GM23338 (cell line): Measurements from ENCODE around the gene ITPR2. TPM values are rescaled to one million over a fixed set of nuclear protein-coding genes. Genes with fewer than 3 reads are reported as not detected.

Experiments
- ATAC-seq: fragments of 200-7000 bp; cut with Tn5 transposase; 3 replicates; pipeline ENCODE4 v1.9.1; 2020
- DNase-seq: peaks from one replicate; pipeline ENCODE4 v3.0.0-alpha.2; 2015; ENCODE audit warnings: low spot score
- H2AFZ ChIP-seq: fragments of 200-600 bp; sonication (generic); 2 replicates; pipeline ENCODE4 v1.8.0; 2016; ENCODE audit warnings: antibody characterized with exemption, mild to moderate bottlenecking, moderate library complexity
- H3F3A ChIP-seq: fragments of 200-600 bp; sonication (generic); replicated peaks from 2 replicates; pipeline ENCODE4 v1.8.0; 2017; ENCODE audit warnings: antibody characterized with exemption, mixed run types, low read depth
- H3K27ac ChIP-seq: fragments of 200-600 bp; sonication (generic); 2 replicates; pipeline ENCODE4 v1.6.1; 2016; ENCODE audit warnings: low read depth
- H3K27me3 ChIP-seq: fragments of 200-600 bp; sonication (generic); 2 replicates; pipeline ENCODE4 v1.8.0; 2016; ENCODE audit warnings: mild to moderate bottlenecking, mixed run types, moderate library complexity; ENCODE audit not compliant: insufficient read depth
- H3K36me3 ChIP-seq: fragments of 200-600 bp; sonication (generic); 2 replicates; pipeline ENCODE4 v1.8.0; 2016; ENCODE audit warnings: mild to moderate bottlenecking; ENCODE audit not compliant: insufficient read depth
- H3K4me1 ChIP-seq: fragments of 200-600 bp; sonication (generic); 2 replicates; pipeline ENCODE4 v1.8.0; 2016; ENCODE audit warnings: mild to moderate bottlenecking, moderate library complexity; ENCODE audit not compliant: insufficient read depth
- H3K4me2 ChIP-seq: fragments of 200-600 bp; sonication (generic); 2 replicates; pipeline ENCODE4 v1.7.1; 2017; ENCODE audit warnings: mixed run types
- H3K4me3 ChIP-seq: fragments of 200-600 bp; sonication (generic); 2 replicates; pipeline ENCODE4 v1.6.1; 2016; ENCODE audit warnings: mixed run types
- H3K79me2 ChIP-seq: fragments of 200-600 bp; sonication (generic); replicated peaks from 2 replicates; pipeline ENCODE4 v1.8.0; 2017; ENCODE audit warnings: mild to moderate bottlenecking; ENCODE audit not compliant: insufficient read depth
- H3K9me2 ChIP-seq: fragments of 200-600 bp; sonication (generic); 2 replicates; pipeline ENCODE4 v1.8.0; 2017; ENCODE audit not compliant: insufficient read depth
- H4K20me1 ChIP-seq: fragments of 200-600 bp; sonication (generic); replicated peaks from 2 replicates; pipeline ENCODE4 v1.8.0; 2017; ENCODE audit warnings: mild to moderate bottlenecking; ENCODE audit not compliant: insufficient read depth
- H3K27ac Mint-ChIP-seq: 2 replicates; pipeline ENCODE4 v1.8.0; 2020; ENCODE audit warnings: inconsistent platforms, mild to moderate bottlenecking, moderate library complexity, mixed read lengths
- H3K27me3 Mint-ChIP-seq: 3 replicates; pipeline ENCODE4 v1.8.0; 2022; ENCODE audit warnings: low read depth, mild to moderate bottlenecking, moderate library complexity, mixed read lengths, inconsistent platforms; ENCODE audit not compliant: insufficient read depth, poor library complexity
- H3K36me3 Mint-ChIP-seq: 3 replicates; pipeline ENCODE4 v1.8.0; 2021; ENCODE audit warnings: low read depth, mild to moderate bottlenecking, inconsistent platforms, moderate library complexity, mixed read lengths
- H3K4me1 Mint-ChIP-seq: 3 replicates; pipeline ENCODE4 v1.8.0; 2020; ENCODE audit warnings: mild to moderate bottlenecking, inconsistent platforms, mixed read lengths
- H3K4me3 Mint-ChIP-seq: 3 replicates; pipeline ENCODE4 v1.8.0; 2021; ENCODE audit warnings: moderate library complexity, mild to moderate bottlenecking, inconsistent platforms, mixed read lengths
- H3K9me3 Mint-ChIP-seq: 3 replicates; pipeline ENCODE4 v1.8.0; 2020; ENCODE audit warnings: moderate library complexity, mild to moderate bottlenecking, inconsistent platforms, mixed read lengths
- CREB1 ChIP-seq: fragments of 250-450 bp; sonication (Bioruptor Pico); IDR thresholded peaks from 2 replicates; pipeline ENCODE4 v1.5.0; 2020; ENCODE audit warnings: low read depth, mild to moderate bottlenecking, moderate library complexity
- CTCF ChIP-seq, 2 experiments: fragments of 200-600 bp in 1 of 2; sonication (generic) in 1 of 2; conservative IDR thresholded peaks; 2 replicates each; pipeline versions ENCODE4 v1.5.1 to v1.6.1; 2016 to 2017; ENCODE audit warnings: antibody characterized with exemption in 2 of 2, low read depth in 2 of 2, mild to moderate bottlenecking in 2 of 2, moderate library complexity in 1 of 2
- EZH2 ChIP-seq: fragments of 200-600 bp; sonication (generic); IDR thresholded peaks from one replicate; pipeline ENCODE4 v1.8.0; 2017; ENCODE audit warnings: antibody characterized with exemption, mild to moderate bottlenecking, low read depth; ENCODE audit not compliant: unreplicated experiment
- EZH2phosphoT487 ChIP-seq: fragments of 200-600 bp; sonication (generic); IDR thresholded peaks from one replicate; pipeline ENCODE4 v1.8.1; 2018; ENCODE audit warnings: antibody characterized with exemption; ENCODE audit not compliant: unreplicated experiment
- JUNB ChIP-seq: IDR thresholded peaks from one replicate; pipeline ENCODE4 v1.6.1; 2016; ENCODE audit warnings: antibody characterized with exemption; ENCODE audit not compliant: unreplicated experiment
- POLR2AphosphoS5 ChIP-seq: IDR thresholded peaks from 2 replicates; pipeline ENCODE4 v1.6.1; 2016; ENCODE audit warnings: antibody characterized with exemption, low read depth
- REST ChIP-seq: IDR thresholded peaks from one replicate; pipeline ENCODE4 v1.6.1; 2018; ENCODE audit warnings: antibody characterized with exemption; ENCODE audit not compliant: unreplicated experiment
- STAT1 ChIP-seq: IDR thresholded peaks from one replicate; pipeline ENCODE4 v1.6.1; 2016; ENCODE audit warnings: antibody characterized with exemption; ENCODE audit not compliant: unreplicated experiment
- ZNF114 ChIP-seq: fragments of 250-450 bp; sonication (Bioruptor Pico); IDR thresholded peaks from 2 replicates; pipeline ENCODE4 v1.5.0; 2020; ENCODE audit warnings: mild to moderate bottlenecking, moderate library complexity
- ZNF331 ChIP-seq: fragments of 250-450 bp; sonication (Bioruptor Pico); IDR thresholded peaks from 2 replicates; pipeline ENCODE4 v1.5.0; 2020; ENCODE audit warnings: low read depth, mild to moderate bottlenecking, moderate library complexity
- polyA plus RNA-seq: library from polyadenylated mRNA; unstranded; fragments of >200 nt; fragmentation: Nextera tagmentation; extraction: Ambion mirVana; gene quantifications from 2 replicates; pipeline ENCODE4 v1.2.1, GENCODE V29; 2016
- total RNA-seq: library from RNA; depleted of rRNA; stranded (reverse); fragments of >200 nt; shearing (Covaris generic); gene quantifications from 2 replicates; pipeline ENCODE4 v1.2.3, GENCODE V29; 2014
- TF ChIP-seq, protein P1 (sequence below): fragments of 250-450 bp; sonication (Bioruptor Pico); IDR thresholded peaks from 2 replicates; pipeline ENCODE4 v1.5.0; 2020; ENCODE audit warnings: mild to moderate bottlenecking, moderate library complexity
- TF ChIP-seq, protein P2 (sequence below): IDR thresholded peaks from 2 replicates; pipeline ENCODE4 v1.6.1; 2016; ENCODE audit warnings: antibody characterized with exemption

Gene ITPR2
- total and polyA plus RNA-seq, 2 experiments from 2014 or later = 44.5 to 65.2 TPM

GRCh38 chr12:26331960-26332359 lies 501.0 kb downstream of the ITPR2 start (continued):
- TF ChIP-seq, protein P1, sequence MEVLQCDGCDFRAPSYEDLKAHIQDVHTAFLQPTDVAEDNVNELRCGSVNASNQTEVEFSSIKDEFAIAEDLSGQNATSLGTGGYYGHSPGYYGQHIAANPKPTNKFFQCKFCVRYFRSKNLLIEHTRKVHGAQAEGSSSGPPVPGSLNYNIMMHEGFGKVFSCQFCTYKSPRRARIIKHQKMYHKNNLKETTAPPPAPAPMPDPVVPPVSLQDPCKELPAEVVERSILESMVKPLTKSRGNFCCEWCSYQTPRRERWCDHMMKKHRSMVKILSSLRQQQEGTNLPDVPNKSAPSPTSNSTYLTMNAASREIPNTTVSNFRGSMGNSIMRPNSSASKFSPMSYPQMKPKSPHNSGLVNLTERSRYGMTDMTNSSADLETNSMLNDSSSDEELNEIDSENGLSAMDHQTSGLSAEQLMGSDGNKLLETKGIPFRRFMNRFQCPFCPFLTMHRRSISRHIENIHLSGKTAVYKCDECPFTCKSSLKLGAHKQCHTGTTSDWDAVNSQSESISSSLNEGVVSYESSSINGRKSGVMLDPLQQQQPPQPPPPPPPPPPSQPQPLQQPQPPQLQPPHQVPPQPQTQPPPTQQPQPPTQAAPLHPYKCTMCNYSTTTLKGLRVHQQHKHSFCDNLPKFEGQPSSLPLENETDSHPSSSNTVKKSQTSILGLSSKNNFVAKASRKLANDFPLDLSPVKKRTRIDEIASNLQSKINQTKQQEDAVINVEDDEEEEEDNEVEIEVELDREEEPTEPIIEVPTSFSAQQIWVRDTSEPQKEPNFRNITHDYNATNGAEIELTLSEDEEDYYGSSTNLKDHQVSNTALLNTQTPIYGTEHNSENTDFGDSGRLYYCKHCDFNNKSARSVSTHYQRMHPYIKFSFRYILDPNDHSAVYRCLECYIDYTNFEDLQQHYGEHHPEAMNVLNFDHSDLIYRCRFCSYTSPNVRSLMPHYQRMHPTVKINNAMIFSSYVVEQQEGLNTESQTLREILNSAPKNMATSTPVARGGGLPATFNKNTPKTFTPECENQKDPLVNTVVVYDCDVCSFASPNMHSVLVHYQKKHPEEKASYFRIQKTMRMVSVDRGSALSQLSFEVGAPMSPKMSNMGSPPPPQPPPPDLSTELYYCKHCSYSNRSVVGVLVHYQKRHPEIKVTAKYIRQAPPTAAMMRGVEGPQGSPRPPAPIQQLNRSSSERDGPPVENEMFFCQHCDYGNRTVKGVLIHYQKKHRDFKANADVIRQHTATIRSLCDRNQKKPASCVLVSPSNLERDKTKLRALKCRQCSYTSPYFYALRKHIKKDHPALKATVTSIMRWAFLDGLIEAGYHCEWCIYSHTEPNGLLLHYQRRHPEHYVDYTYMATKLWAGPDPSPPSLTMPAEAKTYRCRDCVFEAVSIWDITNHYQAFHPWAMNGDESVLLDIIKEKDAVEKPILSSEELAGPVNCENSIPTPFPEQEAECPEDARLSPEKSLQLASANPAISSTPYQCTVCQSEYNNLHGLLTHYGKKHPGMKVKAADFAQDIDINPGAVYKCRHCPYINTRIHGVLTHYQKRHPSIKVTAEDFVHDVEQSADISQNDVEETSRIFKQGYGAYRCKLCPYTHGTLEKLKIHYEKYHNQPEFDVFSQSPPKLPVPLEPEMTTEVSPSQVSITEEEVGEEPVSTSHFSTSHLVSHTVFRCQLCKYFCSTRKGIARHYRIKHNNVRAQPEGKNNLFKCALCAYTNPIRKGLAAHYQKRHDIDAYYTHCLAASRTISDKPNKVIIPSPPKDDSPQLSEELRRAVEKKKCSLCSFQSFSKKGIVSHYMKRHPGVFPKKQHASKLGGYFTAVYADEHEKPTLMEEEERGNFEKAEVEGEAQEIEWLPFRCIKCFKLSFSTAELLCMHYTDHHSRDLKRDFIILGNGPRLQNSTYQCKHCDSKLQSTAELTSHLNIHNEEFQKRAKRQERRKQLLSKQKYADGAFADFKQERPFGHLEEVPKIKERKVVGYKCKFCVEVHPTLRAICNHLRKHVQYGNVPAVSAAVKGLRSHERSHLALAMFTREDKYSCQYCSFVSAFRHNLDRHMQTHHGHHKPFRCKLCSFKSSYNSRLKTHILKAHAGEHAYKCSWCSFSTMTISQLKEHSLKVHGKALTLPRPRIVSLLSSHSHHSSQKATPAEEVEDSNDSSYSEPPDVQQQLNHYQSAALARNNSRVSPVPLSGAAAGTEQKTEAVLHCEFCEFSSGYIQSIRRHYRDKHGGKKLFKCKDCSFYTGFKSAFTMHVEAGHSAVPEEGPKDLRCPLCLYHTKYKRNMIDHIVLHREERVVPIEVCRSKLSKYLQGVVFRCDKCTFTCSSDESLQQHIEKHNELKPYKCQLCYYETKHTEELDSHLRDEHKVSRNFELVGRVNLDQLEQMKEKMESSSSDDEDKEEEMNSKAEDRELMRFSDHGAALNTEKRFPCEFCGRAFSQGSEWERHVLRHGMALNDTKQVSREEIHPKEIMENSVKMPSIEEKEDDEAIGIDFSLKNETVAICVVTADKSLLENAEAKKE (CRISPR knock-in tag) = no peak
- no peak for TF ChIP-seq REST

- Mint-ChIP-seq H3K9me3 (peaks cover 12% of the 10 kb centered on the region), H3K4me1 (peaks cover 5% of the 10 kb centered on the region; the same call in 2 of the 3 replicates), H3K27ac (no peak overlapping the region), H3K36me3 (peaks cover 18% of the 10 kb centered on the region), H3K27me3 (peaks cover 1% of the 10 kb centered on the region), H3K4me3 (no peak overlapping the region)
- Histone ChIP-seq H3F3A (no peaks in the 10 kb centered on the region), H3K27me3 (no peaks in the 10 kb centered on the region), H3K36me3 (no peaks in the 10 kb centered on the region), H2AFZ (no peak overlapping the region), H4K20me1 (no peaks in the 10 kb centered on the region), H3K79me2 (no peaks in the 10 kb centered on the region), H3K4me2 (no peak overlapping the region), H3K9me2 (0 out of 2 replicates have a peak, but pooled peaks cover 3% of the 10 kb centered on the region), H3K27ac (no peak overlapping the region), H3K4me3 (no peak overlapping the region), H3K4me1 (peaks cover 5% of the 10 kb centered on the region; the same call in 1 of the 2 replicates)
- no peak for DNase-seq
- no peak for ATAC-seq
- no peak for TF ChIP-seq ZNF114
- no peak for TF ChIP-seq CREB1
- TF ChIP-seq EZH2 = no peak
- no peak for TF ChIP-seq JUNB
- no peak for TF ChIP-seq POLR2AphosphoS5
- no peak for TF ChIP-seq EZH2phosphoT487
- TF ChIP-seq, protein P2, sequence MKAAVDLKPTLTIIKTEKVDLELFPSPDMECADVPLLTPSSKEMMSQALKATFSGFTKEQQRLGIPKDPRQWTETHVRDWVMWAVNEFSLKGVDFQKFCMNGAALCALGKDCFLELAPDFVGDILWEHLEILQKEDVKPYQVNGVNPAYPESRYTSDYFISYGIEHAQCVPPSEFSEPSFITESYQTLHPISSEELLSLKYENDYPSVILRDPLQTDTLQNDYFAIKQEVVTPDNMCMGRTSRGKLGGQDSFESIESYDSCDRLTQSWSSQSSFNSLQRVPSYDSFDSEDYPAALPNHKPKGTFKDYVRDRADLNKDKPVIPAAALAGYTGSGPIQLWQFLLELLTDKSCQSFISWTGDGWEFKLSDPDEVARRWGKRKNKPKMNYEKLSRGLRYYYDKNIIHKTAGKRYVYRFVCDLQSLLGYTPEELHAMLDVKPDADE = no peak
- no peak for TF ChIP-seq CTCF (conservative IDR thresholded peaks at IDR 0.05; ENCODE audit: low read depth in 2 of 2)
- no peak for TF ChIP-seq STAT1
- no peak for TF ChIP-seq ZNF331 (CRISPR knock-in tag)
Observed at GRCh38 chr12:26331136-26331535, 501.9 kb downstream of the ITPR2 start.
